Adrenal gland (tissue), 5 donors: ENCODE data around the gene ACAD11.

Experiments
- CTCF ChIP-seq, 6 experiments: fragments of 450-650 bp in 4 of 6; fragments of 200-600 bp in 2 of 6; sonication (generic) in 1 of 6; IDR thresholded peaks; 1 replicate in 5 of 6; 2 replicates in 1 of 6; pipeline versions ENCODE4 v1.5.1 to v1.8.0; 2016 to 2021; ENCODE audit warnings: antibody characterized with exemption in 6 of 6, mild to moderate bottlenecking in 2 of 6, moderate library complexity in 1 of 6
- POLR2A ChIP-seq, 2 donors: fragments of 450-650 bp; IDR thresholded peaks; one replicate each; pipeline ENCODE4 v1.6.1; 2017; ENCODE audit warnings: antibody characterized with exemption in 2 of 2, mild to moderate bottlenecking in 2 of 2, moderate library complexity in 1 of 2
- donor health status: DM: no; HTN: no; CAD: no.

GRCh38 chr3:132530624-132531023, 129.0 kb downstream of the ACAD11 start:
- no peak for TF ChIP-seq CTCF (IDR thresholded peaks at IDR 0.05)
- no peak for TF ChIP-seq POLR2A (IDR thresholded peaks at IDR 0.05)
